CD4-positive, CD25-positive, alpha-beta regulatory T cell (primary cell): ENCODE measurements around the gene COL4A1. TPM values are rescaled to one million over a fixed set of nuclear protein-coding genes. Genes with fewer than 3 reads are reported as not detected.

Experiments used
- ATAC-seq, 2 donors: fragments of 150-1000 bp; cut with Tn5 transposase; one replicate each; pipeline ENCODE4 v1.10.0; 2021; ENCODE audit warnings: low read depth in 2 of 2, moderate number of reproducible peaks in 2 of 2, moderate library complexity in 1 of 2
- DNase-seq, 3 donors: peaks; one replicate each; pipeline versions ENCODE4 v3.0.0 to v3.0.0-alpha.2; 2012 to 2022; ENCODE audit warnings: mixed read lengths in 1 of 3
- H3K27ac ChIP-seq: one replicate; pipeline ENCODE4 v1.7.0; 2013; ENCODE audit warnings: mild to moderate bottlenecking, low read length; ENCODE audit not compliant: insufficient read depth, poor library complexity, severe bottlenecking
- H3K27me3 ChIP-seq: one replicate; pipeline ENCODE4 v1.7.0; 2013; ENCODE audit warnings: low read length; ENCODE audit not compliant: control insufficient read depth, insufficient read depth
- H3K36me3 ChIP-seq: one replicate; pipeline ENCODE4 v1.7.0; 2013; ENCODE audit warnings: mild to moderate bottlenecking, low read length, moderate library complexity; ENCODE audit not compliant: control insufficient read depth, insufficient read depth
- H3K4me1 ChIP-seq: 2 replicates; pipeline ENCODE4 v1.7.0; 2013; ENCODE audit warnings: mild to moderate bottlenecking, low read length; ENCODE audit not compliant: insufficient read depth, control insufficient read depth, poor library complexity, severe bottlenecking
- H3K4me3 ChIP-seq: one replicate; pipeline ENCODE4 v1.7.0; 2013; ENCODE audit warnings: low read depth, mild to moderate bottlenecking, low read length, moderate library complexity
- H3K9me3 ChIP-seq, 2 experiments: 1 replicate in 1 of 2; 2 replicates in 1 of 2; pipeline ENCODE4 v1.7.0; 2013; ENCODE audit warnings: low read length in 2 of 2, mild to moderate bottlenecking in 1 of 2, moderate library complexity in 1 of 2; ENCODE audit not compliant: control insufficient read depth in 2 of 2
- H3K27ac Mint-ChIP-seq, 3 donors: one replicate each; pipeline ENCODE4 v1.8.0; 2020 to 2022; ENCODE audit warnings: mild to moderate bottlenecking in 3 of 3, mixed read lengths in 3 of 3, moderate library complexity in 2 of 3
- H3K27me3 Mint-ChIP-seq: one replicate; pipeline ENCODE4 v1.8.0; 2022; ENCODE audit warnings: mild to moderate bottlenecking, mixed read lengths
- H3K36me3 Mint-ChIP-seq: one replicate; pipeline ENCODE4 v1.8.0; 2020; ENCODE audit warnings: mixed read lengths
- H3K4me1 Mint-ChIP-seq, 4 donors: one replicate each; pipeline ENCODE4 v1.8.0; 2020 to 2022; ENCODE audit warnings: mixed read lengths in 4 of 4, mild to moderate bottlenecking in 1 of 4
- H3K4me3 Mint-ChIP-seq, 4 donors: one replicate each; pipeline ENCODE4 v1.8.0; 2020 to 2022; ENCODE audit warnings: mild to moderate bottlenecking in 4 of 4, mixed read lengths in 4 of 4, moderate library complexity in 3 of 4
- H3K9me3 Mint-ChIP-seq, 7 donors: one replicate each; pipeline ENCODE4 v1.8.0; 2020 to 2022; ENCODE audit warnings: mixed read lengths in 7 of 7, mild to moderate bottlenecking in 3 of 7, moderate library complexity in 2 of 7
- polyA plus RNA-seq, 4 donors: library from polyadenylated mRNA; unstranded; fragments of 300-500 nt; fragmentation: Illumina TruSeq; gene quantifications; one replicate each; pipeline ENCODE4 v1.2.3, GENCODE V29; 2021
- total RNA-seq: library from RNA; stranded (reverse); gene quantifications from one replicate; pipeline ENCODE4 v1.2.3, GENCODE V29; 2022

COL4A1 gene
- total and polyA plus RNA-seq, 5 donors from 2014 or later = not detected

DNA sequence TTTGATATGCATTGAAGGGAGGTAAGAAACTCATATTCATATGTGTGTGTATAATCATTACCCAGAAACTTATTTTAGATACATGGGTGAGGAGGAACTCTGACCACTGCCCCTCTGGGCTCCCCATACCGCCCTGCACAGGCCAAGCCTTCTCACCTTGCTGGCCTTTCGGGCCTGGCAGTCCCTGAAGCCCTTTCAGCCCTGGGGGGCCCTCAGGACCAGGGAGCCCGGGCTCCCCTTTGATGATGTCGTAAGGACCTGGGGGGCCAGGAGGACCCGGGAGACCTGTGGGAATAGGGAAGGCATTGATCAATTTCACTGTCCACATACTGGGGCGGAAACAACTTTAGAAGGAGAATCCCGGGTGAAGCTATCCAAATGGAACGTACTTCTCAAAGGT lies 142.3 kb downstream of the COL4A1 start:
- Mint-ChIP-seq H3K36me3 (no peaks in the 10 kb centered on the region), H3K4me3 (no peak overlapping the region), H3K27me3 (peaks cover 1% of the 10 kb centered on the region), H3K4me1 (no peaks in the 10 kb centered on the region), H3K9me3 (peaks cover 0 to under 1% (median 0%) of the 10 kb centered on the region in 7 donors), H3K27ac (no peak overlapping the region)
- Histone ChIP-seq H3K27ac (no peak overlapping the region), H3K4me1 (no peaks in the 10 kb centered on the region), H3K9me3 (no peaks in the 10 kb centered on the region), H3K36me3 (no peaks in the 10 kb centered on the region), H3K4me3 (no peak overlapping the region), H3K27me3 (no peaks in the 10 kb centered on the region)
- DNase-seq = no peak
- no peak for ATAC-seq

DNA sequence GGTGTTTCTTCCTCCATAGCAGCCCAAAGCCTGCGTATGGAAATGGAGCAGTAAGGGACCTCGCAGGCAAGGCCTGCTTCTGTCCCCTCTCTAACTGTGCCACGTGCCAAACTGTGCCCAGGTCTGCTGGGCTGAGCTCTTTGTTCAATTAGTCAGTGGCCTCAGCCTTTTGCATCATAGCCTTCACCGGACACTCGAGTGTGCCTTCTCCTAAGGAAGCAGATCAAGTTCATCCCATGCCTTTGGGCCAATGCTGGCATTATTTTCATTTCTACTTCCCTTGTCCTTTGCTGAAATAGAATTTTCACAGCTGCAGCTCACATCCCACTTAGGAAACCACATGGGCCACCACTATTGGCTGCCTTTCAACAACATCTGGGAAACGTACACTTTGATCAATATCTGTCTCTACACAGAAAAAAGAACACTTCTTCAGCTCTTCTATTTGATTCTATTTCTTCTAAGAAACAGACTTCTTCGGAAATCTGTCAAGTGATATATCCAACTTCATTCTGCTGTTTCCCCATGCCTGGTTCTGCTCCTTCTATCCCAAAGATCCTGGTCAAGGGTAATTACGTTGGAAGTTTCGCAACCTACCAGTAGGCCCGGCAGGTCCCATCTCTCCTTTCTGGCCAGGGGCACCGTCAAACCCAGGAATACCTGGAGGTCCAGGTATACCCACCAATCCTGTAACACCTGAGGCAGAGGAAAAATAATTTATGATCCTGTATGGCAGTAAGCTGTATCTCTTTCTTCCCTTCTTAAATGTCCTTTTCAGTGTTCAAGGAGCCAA lies 143.9 kb downstream of the COL4A1 start:
- no peak overlapping the region for H3K27ac ChIP-seq
- peaks cover 4% of the 10 kb centered on the region for H3K27me3 Mint-ChIP-seq

DNA sequence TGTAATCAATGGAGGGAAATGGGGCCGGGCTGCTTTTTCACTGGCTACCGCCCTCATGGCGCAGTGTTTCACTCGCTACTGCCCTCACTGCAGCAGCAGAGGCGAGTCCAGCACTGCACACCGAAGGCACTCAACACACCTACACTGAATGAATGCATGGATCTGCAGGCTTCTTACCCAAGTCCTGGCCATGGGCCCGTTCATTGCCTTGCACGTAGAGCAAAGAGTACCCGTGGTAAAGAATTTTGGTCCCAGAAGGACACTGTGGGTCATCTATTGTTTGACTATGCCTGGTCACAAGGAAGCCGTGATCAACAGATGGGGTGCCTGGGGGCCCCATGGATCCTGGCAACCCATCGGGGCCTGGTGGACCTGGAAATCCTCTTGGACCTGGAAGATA lies 144.9 kb downstream of the COL4A1 start:
- Histone ChIP-seq H3K36me3 (no peaks in the 10 kb centered on the region), H3K4me3 (no peak overlapping the region), H3K9me3 (no peaks in the 10 kb centered on the region), H3K27ac (no peak overlapping the region), H3K27me3 (no peaks in the 10 kb centered on the region), H3K4me1 (no peaks in the 10 kb centered on the region)
- ATAC-seq = no peak
- H3K4me1 Mint-ChIP-seq = no peaks in the 10 kb centered on the region
- no peak for DNase-seq
- H3K4me3 Mint-ChIP-seq = no peak overlapping the region
- H3K9me3 Mint-ChIP-seq = peaks cover 0 to 3% (median 0%) of the 10 kb centered on the region in 7 donors
- H3K36me3 Mint-ChIP-seq = no peaks in the 10 kb centered on the region
- no peak overlapping the region for H3K27ac Mint-ChIP-seq
- peaks cover 4% of the 10 kb centered on the region for H3K27me3 Mint-ChIP-seq

More for the DNA sequence above, 143.9 kb downstream of the COL4A1 start:
- no peaks in the 10 kb centered on the region for H3K36me3 Mint-ChIP-seq
- no peaks in the 10 kb centered on the region for H3K27me3 ChIP-seq
- H3K27ac Mint-ChIP-seq = no peak overlapping the region
- ATAC-seq = no peak
- H3K36me3 ChIP-seq = no peaks in the 10 kb centered on the region
- peaks cover 0 to 3% (median 0%) of the 10 kb centered on the region in 7 donors for H3K9me3 Mint-ChIP-seq
- H3K4me3 Mint-ChIP-seq = no peak overlapping the region
- H3K4me1 ChIP-seq = no peaks in the 10 kb centered on the region
- DNase-seq = no peak
- no peak overlapping the region for H3K4me3 ChIP-seq
- H3K9me3 ChIP-seq = no peaks in the 10 kb centered on the region
- H3K4me1 Mint-ChIP-seq = no peaks in the 10 kb centered on the region

DNA sequence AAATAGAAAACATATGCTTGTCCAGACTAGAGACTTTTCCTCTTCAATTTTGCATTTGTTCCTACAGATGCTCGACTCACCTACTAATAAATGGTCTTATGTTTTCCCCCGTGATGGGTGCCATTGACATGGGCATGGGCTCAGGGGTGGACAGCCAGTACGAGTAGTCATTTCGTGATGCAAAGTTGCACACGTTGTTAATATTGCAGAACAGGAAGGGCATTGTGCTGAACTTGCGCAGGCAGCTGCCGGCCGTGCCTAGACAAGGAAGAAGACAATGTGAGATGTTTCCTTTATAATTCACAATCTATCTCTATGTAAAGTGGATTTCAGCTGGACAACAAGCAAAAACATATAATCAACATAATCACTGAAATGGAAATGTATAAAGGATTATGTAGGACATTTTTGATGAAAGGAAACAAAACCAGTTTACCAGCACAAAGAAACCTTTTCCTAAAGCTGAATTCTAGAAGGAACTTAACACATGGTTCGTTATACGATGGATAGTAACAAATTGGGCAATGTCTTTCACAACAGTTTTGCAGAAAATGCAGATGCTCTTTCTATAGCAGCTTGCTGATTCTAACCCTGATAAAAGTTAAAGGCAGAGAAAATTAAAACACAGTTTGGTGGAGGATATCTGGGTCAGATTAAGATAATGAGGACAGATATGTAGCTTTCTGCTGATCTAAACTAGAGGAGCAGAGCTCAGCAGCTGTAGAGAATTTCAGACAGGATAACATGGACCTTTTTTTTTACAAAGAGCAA lies 145.7 kb downstream of the COL4A1 start:
- H3K36me3 Mint-ChIP-seq = no peaks in the 10 kb centered on the region
- no peaks in the 10 kb centered on the region for H3K36me3 ChIP-seq
- no peak for ATAC-seq
- peaks cover 0 to 3% (median 0%) of the 10 kb centered on the region in 7 donors for H3K9me3 Mint-ChIP-seq
- DNase-seq = no peak
- no peaks in the 10 kb centered on the region for H3K4me1 ChIP-seq
- no peak overlapping the region for H3K4me3 Mint-ChIP-seq
- H3K9me3 ChIP-seq = no peaks in the 10 kb centered on the region
- H3K27me3 ChIP-seq = no peaks in the 10 kb centered on the region
- peaks cover 4% of the 10 kb centered on the region for H3K27me3 Mint-ChIP-seq
- H3K4me1 Mint-ChIP-seq = no peaks in the 10 kb centered on the region
- H3K4me3 ChIP-seq = no peak overlapping the region
- H3K27ac ChIP-seq = no peak overlapping the region
- peak overlapping the region in 1 of 3 donors; percentile 20 for H3K27ac Mint-ChIP-seq

DNA sequence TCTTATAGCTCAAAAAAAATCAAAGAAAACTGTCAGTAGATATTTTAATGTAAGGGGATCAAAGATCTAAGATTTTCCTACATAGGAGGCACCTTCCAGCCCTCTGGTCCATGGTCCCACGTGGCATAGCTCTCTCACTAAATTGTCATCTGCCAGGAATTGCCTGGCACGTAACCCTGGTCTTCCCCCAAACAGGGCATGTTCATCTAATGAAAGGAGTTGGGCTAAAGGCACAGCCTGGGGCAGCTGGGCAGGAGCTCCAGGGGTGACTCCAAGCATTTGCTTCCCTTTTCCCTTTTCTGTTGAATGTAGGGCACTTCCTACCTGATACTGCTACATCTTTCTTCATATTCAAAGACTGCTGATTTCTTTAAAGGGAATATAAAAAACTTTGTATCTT lies 148.7 kb downstream of the COL4A1 start:
- Mint-ChIP-seq H3K4me3 (no peak overlapping the region), H3K27me3 (peaks cover 4% of the 10 kb centered on the region), H3K27ac (no peak overlapping the region), H3K4me1 (no peaks in the 10 kb centered on the region), H3K9me3 (peaks cover 0 to 3% (median 0%) of the 10 kb centered on the region in 7 donors), H3K36me3 (no peaks in the 10 kb centered on the region)
- Histone ChIP-seq H3K27me3 (no peaks in the 10 kb centered on the region), H3K9me3 (no peaks in the 10 kb centered on the region), H3K4me3 (no peak overlapping the region), H3K36me3 (no peaks in the 10 kb centered on the region), H3K4me1 (no peaks in the 10 kb centered on the region), H3K27ac (no peak overlapping the region)
- no peak for ATAC-seq
- DNase-seq = no peak

DNA sequence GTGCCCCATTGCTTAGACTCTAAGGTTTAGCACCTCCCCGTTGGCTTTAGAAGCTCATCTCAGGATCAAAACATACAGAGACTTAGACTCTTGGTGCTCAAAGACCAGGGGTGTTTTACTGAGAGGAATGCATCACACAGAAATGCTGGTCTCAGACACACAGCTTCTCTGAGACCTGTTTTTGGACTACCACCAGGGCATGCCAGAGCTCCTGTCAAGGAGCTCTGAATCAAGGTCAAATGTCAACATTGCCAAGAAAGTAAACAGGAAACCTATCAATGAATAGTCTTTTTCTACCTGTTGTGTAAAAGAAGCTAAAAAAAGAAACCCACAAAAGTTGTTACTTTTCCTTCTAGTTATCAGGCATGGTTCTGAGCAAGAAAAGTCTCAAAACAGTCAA lies 149.2 kb downstream of the COL4A1 start:
- Mint-ChIP-seq H3K4me3 (no peak overlapping the region), H3K4me1 (no peaks in the 10 kb centered on the region), H3K9me3 (peaks cover 0 to 3% (median 0%) of the 10 kb centered on the region in 7 donors), H3K27me3 (peaks cover 4% of the 10 kb centered on the region), H3K27ac (no peak overlapping the region), H3K36me3 (no peaks in the 10 kb centered on the region)
- no peaks in the 10 kb centered on the region for H3K4me1 ChIP-seq
- H3K36me3 ChIP-seq = no peaks in the 10 kb centered on the region
- ATAC-seq = no peak
- no peak overlapping the region for H3K4me3 ChIP-seq
- H3K27me3 ChIP-seq = no peaks in the 10 kb centered on the region
- H3K27ac ChIP-seq = no peak overlapping the region
- no peaks in the 10 kb centered on the region for H3K9me3 ChIP-seq
- DNase-seq = no peak

DNA sequence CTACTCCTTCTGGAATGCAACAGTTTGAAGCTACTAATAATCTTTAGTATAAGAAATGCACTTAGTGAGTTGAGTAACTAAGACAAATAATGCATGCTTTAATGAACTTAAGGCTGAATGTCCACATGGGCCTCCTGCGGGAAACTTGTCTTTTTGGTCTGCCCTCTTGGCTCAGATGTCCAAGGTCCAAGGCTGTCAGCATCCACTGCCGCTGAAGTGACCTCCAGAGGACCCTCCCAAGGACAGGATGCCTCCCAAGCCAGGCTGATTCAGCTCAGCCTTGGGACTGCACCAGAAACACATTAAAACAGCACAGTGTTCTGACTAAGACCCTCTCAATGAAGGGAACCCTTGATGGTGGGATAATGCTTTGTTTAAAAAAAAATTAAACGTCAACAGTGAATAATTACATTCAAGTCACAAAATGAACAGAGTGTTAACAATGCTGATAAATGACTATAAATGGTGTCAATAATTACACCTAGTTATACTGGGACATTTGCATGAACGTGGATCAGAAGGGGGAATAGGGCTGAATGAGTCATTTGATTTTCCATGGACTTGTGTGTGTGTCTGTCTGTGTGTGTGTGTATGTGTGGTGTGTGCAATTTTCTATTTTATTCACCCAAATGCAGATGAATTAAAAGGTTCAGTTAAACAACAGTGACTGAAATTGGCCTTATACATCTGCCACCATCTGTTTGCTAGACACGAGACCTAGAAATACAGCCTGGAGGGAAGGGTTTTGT lies 150.5 kb downstream of the COL4A1 start:
- Mint-ChIP-seq H3K4me3 (no peak overlapping the region), H3K9me3 (peaks cover 0 to 3% (median 0%) of the 10 kb centered on the region in 7 donors), H3K27me3 (peaks cover 4% of the 10 kb centered on the region), H3K36me3 (no peaks in the 10 kb centered on the region), H3K4me1 (no peaks in the 10 kb centered on the region), H3K27ac (no peak overlapping the region)
- DNase-seq = no peak
- no peaks in the 10 kb centered on the region for H3K9me3 ChIP-seq
- no peaks in the 10 kb centered on the region for H3K27me3 ChIP-seq
- ATAC-seq = no peak
- no peak overlapping the region for H3K27ac ChIP-seq
- no peaks in the 10 kb centered on the region for H3K36me3 ChIP-seq
- H3K4me1 ChIP-seq = no peaks in the 10 kb centered on the region
- no peak overlapping the region for H3K4me3 ChIP-seq
